OCI-LY3 (cell line): ENCODE results near the gene STX10.
"Not testable (repeated sequence)": the region's sequence is repeated elsewhere in the genome, so short reads cannot be mapped to it uniquely, and the experiment has no call there.

Experiments used
- CTCF ChIP-seq: fragments of 200-600, 300-600 bp; sonication (generic); IDR thresholded peaks from 2 replicates; pipeline ENCODE4 v1.5.1; 2014; ENCODE audit warnings: antibody characterized with exemption, low read length, low read depth
- EZH2phosphoT487 ChIP-seq: fragments of 200-600 bp; shearing (Covaris generic); IDR thresholded peaks from 2 replicates; pipeline ENCODE4 v1.6.1; 2018; ENCODE audit warnings: antibody characterized with exemption, mixed run types, low read depth

DNA sequence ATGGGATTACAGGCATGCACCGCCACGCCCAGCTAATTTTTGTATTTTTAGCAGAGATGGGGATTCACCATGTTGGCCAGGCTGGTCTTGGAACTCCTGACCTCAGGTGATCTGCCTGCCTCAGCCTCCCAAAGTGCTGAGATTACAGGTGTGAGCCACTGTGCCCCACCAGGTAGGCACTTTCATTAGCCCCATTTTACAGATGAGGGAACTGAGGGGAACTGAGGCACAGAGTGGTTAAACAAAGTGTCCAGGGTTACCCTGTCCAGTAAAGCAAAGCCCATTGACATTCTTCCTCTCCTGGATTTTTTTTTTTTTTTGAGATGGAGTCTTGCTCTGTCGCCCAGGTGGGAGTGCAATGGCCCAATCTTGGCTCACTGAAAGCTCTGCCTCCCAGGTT, 16.0 kb upstream of the STX10 start:
- not testable (repeated sequence) for TF ChIP-seq EZH2phosphoT487, CTCF
